RWPE1 (cell line): ENCODE data around the gene FAM90A1.
"Not testable (repeated sequence)": the region's sequence is repeated elsewhere in the genome, so short reads cannot be mapped to it uniquely, and the experiment has no call there.

Experiments used
- CTCF ChIA-PET: fragments of 350-600 bp; sonication (Branson Sonifier 250); formaldehyde crosslinking; extraction: SDS; loops from one replicate; lab custom pipeline; 2021; lab: Yijun Ruan, JAX
- POLR2A ChIA-PET: fragments of 400-600 bp; formaldehyde crosslinking; extraction: SDS; loops from one replicate; lab custom pipeline; 2020; ENCODE audit warnings: antibody characterized with exemption; ENCODE audit not compliant: low non-redundant PET; lab: Yijun Ruan, JAX
- DNase-seq: peaks from one replicate; pipeline ENCODE4 v3.0.0; 2012; ENCODE audit warnings: low spot score
- H3K27ac ChIP-seq: fragments of 450-650 bp; 2 replicates; pipeline ENCODE4 v1.5.1; 2017

Gene FAM90A1, protein sequence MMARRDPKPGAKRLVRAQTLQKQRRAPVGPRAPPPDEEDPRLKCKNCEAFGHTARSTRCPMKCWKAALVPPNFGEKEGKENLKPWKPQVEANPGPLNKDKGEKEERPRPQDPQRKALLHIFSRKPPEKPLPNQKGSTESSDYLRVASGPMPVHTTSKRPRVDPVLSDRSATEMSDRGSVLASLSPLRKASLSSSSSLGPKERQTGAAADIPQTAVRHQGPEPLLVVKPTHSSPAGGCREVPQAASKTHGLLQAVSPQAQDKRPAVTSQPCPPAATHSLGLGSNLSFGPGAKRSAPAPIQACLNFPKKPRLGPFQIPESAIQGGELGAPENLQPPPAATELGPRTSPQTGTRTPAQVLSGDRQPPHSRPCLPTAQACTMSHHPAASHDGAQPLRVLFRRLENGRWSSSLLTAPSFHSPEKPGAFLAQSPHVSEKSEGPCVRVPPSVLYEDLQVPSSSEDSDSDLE

DNA sequence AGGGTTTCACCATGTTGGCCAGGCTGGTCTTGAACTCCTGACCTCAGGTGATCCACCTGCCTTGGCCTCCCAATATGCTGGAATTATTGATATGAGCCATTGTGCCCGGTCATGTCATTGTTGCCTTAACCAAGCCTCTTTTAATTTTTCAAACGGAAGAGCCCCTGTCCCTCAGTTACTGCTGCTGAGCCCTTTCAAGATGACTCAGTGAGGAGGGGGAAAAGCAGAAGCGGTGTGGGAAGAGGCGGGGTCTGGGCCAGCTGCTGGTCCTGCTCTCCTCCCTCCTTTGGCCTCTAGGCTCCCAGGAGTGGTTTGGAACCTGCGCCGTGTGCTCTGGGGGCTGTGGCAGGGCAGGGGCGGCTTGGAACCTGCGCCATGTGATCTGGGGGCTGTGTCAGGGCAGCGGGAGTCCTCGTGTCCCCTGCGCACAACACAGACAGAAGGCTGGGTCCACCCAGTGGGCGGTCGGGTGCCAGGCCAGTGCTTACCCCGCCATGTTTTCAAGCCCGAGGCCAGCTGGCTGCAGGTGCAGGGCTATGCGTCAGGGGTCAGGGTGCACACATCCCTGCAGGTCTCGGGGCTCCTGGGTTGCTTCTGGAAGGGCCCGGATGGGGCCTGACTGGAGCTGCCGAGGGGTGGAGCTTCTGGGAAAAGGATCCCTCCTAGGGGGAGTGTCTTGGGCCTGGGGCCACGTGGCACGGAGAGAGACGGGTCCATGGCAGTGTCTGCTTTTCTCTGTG is at the start of gene FAM90A1:
FAM90A1 (minus strand) TSS at position 627 of the 740 bp plus-strand sequence. CDS start 2,786 bp downstream, outside the sequence.
- DNase-seq, H3K27ac ChIP-seq, POLR2A ChIA-PET: not testable (repeated sequence)
- CTCF ChIA-PET: interaction anchor here (0.6 kb wide), 1 partner anchor 118 kb away, joined by 3 read pairs; no protein-coding TSS in a partner anchor

DNA sequence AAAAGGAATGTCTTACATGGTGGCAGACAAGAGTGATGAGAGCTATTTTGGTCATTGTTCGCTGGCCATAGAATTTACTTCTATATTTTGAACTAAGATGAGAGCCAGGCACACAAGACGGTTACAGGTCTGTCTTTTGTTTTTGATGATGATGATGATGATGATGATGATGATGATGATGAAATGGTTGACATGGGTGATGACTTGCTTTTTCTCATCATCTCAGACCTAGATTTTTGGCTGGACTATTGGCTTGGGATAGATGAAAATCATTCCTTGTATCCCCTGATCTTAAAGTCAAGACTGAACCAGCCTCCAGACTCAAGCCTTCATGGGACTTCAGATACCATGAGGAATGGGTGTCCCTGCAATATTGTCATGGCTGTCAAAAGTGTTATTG is 49.0 kb upstream of the FAM90A1 start:
- DNase-seq, CTCF ChIA-PET, H3K27ac ChIP-seq, POLR2A ChIA-PET: not testable (repeated sequence)

- CTCF ChIA-PET, H3K27ac ChIP-seq, POLR2A ChIA-PET, DNase-seq: not testable (repeated sequence)
These were observed 39.3 kb upstream of the FAM90A1 start for GRCh38 chr12:8266706-8267105.

- POLR2A ChIA-PET, DNase-seq, H3K27ac ChIP-seq, CTCF ChIA-PET: not testable (repeated sequence)
These were observed 36.8 kb upstream of the FAM90A1 start for GRCh38 chr12:8264236-8264635.

DNA sequence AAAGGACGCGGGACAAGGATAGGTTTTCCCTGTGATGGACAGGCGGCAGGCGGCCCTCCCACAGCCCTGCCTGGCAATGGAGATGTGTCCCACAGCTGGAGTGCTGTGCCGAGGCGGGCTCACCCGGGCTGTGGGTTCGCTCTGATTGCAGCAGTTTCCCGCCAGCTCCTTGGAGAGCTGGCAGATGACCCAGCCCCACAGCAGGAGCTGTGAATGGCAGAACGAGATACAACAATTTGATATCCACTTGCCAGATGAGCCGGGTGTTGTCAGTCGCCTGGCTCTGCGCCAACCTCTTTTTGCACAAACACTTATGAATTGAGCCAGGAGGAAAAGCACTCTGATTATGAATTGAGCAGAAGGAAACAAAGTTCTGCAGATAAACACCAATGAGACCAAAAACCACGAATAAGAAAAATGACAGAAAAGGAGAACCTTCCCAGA is 33.7 kb upstream of the FAM90A1 start:
- CTCF ChIA-PET, DNase-seq, H3K27ac ChIP-seq, POLR2A ChIA-PET: not testable (repeated sequence)

DNA sequence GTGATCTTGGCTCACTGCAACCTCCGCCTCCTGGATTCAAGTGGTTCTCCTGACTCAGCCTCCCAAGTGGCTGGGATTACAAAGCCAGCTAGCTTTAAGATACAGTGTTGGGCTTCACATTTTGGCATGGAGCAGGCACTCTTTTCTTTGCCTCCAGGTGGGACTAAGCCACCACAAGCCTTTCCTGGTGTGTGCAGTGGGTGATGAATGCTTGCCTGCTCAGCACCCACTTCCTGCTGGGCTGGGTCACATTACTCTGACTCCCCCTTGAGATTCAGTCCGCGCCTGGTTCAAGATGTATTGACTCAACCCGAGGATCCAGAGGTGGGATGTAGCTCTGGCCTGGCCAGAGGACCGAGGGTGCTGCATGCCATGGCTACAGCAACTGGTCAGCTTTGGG is 28.9 kb upstream of the FAM90A1 start:
- DNase-seq, H3K27ac ChIP-seq, POLR2A ChIA-PET, CTCF ChIA-PET: not testable (repeated sequence)

DNA sequence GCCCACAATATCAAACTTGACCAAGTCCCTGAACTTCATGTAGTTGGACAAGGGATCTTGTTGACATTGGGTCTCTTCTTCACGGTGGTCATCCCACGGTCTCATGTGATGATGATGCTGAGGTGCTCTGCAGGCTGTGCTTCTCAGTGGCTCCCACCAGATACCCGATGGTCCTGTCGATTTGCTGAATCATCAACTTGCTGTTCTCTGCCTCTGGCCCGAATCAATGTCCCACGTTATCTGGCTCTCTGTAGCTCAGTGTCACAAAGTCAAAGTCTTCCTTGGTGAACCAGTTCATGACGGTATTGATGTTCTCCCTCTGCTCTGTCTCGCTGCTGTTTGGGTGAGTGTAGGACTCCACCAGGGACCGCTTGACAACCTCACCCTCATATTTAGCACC is 27.3 kb upstream of the FAM90A1 start:
- POLR2A ChIA-PET, H3K27ac ChIP-seq, CTCF ChIA-PET, DNase-seq: not testable (repeated sequence)

DNA sequence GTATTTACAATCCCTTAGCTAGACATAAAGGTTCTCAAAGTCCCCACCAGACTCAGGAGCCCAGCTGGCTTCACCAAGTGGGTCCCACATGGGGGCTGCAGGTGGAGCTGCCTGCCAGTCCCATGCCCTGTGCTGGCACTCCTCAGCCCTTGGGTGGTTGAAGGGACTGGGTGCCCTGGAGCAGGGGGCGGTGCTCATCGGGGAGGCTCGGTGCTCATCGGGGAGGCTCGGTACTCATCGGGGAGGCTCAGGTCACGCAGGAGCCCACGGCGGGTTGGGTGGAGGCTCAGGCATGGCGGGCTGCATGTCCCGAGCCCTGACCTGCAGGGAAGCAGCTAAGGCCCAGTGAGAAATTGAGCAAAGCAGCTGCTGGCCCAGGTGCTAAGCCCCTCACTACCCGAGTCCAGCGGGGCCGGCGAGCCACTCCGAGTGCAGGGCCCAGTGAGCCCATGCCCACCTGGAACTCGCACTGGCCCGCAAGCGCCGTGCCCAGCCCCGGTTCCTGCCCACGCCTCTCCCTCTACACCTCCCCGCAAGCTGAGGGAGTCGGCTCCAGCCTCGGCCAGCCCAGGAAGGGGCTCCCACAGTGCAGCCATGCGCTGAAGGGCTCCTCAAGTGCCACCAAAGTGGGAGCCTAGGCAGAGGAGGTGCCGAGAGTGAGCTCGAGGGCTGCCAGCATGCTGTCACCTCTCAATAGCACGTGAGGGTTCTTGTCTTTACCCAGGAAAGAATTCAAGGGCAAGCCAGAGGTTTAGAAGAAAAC is 24.8 kb upstream of the FAM90A1 start:
- CTCF ChIA-PET, POLR2A ChIA-PET, H3K27ac ChIP-seq, DNase-seq: not testable (repeated sequence)

GRCh38 chr12:8251616-8252015 is 24.2 kb upstream of the FAM90A1 start:
- DNase-seq, H3K27ac ChIP-seq, CTCF ChIA-PET, POLR2A ChIA-PET: not testable (repeated sequence)

- POLR2A ChIA-PET, CTCF ChIA-PET, H3K27ac ChIP-seq, DNase-seq: not testable (repeated sequence)
These were observed 19.6 kb upstream of the FAM90A1 start for GRCh38 chr12:8246941-8247535.

DNA sequence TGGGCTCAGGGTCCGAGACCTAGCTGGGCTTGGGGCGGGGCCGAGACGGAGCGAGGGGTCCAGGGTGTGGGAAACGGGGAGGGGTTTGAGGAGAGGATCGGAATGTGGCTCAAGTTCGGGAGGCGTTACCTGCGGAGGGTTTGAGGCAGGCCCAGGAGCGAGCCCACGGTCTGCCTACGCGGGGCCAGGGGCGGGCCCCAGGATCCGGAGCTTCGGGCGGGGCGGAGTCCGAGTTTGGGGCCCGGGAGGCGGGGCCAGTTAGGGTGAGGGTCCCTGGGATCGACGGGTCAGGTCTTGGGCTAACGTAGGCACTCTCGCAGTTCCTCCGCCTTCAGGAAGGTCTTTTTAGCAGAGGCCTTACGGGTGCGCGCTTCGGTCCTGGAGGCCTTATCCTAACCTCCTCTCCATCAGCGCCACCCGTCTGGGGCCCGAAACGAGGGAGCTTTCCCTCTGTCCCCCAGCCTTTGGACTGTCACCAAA is 16.3 kb upstream of the FAM90A1 start:
- DNase-seq, POLR2A ChIA-PET, CTCF ChIA-PET: not testable (repeated sequence)
- H3K27ac ChIP-seq: peak overlapping the region; percentile 75

DNA sequence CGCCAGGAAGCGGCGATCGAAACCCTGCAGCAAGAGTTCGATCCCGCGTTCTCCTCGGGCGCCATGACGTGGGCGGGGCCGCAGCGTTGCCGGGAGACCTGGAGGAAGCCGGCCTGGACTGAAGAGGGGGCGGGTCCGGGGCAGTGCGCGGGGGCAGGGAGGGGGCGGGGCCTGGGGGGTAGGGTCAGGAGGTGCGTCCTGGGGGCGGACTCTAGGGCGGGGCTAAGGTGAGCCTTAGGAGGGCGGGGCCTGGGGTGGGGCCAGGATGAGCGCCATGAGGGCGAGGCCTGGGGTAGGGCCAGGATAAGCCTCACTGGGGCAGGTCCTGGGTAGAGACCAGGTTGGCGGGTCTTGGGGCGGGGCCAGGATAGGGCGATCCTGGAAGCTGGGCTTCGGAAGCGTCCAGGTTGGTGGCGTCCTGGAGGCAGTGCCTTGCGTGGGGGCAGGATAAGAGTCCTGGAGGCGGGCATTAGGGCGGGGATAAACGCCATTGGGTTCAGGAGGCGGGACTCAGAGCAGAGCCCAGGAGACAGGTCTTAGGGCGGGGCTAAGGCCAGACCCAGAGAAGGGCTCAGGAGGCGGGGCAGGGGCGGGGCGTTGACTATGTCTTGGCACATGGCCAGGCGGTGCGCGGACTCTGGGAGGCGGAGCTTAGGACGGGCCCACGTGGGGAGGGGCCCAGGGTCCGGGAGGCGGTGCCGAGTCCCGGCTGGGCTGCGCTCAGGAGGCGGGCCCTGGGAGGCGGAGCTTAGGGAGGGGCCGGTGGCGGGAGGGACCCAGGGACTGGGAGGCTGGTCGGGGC is 15.7 kb upstream of the FAM90A1 start:
- POLR2A ChIA-PET, CTCF ChIA-PET: not testable (repeated sequence)
- peak; percentile 77 for DNase-seq
- peak overlapping the region; percentile 75 for H3K27ac ChIP-seq

DNA sequence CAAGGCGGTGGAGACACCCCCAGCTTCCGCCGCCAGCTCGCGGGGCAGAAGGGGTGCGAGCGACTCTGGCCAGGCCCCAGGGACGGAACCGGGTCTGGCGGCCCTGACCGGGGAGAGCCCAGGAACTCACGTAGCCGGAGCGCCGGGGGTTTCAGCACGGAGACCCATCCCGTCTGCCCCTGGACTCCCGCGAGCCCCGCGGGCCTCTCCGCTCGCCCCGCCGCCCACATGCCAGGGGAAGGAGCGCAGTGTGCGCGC is 15.1 kb upstream of the FAM90A1 start:
- POLR2A ChIA-PET, CTCF ChIA-PET, DNase-seq: not testable (repeated sequence)
- H3K27ac ChIP-seq: peak overlapping the region; percentile 75

GRCh38 chr12:8241917-8242621 is 14.7 kb upstream of the FAM90A1 start:
- CTCF ChIA-PET, POLR2A ChIA-PET: not testable (repeated sequence)

More at GRCh38 chr12:8241917-8242621, 14.7 kb upstream of the FAM90A1 start:
- peak overlapping the region; percentile 75 for H3K27ac ChIP-seq
- not testable (repeated sequence) for DNase-seq
